ENCODE measurements around the gene GRIK1. TPM values are rescaled to one million over a fixed set of nuclear protein-coding genes. Genes with fewer than 3 reads are reported as not detected.

Gene GRIK1
- polyA plus RNA-seq, 2 donors, result 0.01 to 0.02 TPM

GRCh38 chr21:29803191-29803590, 136.6 kb downstream of the GRIK1 start:
- Histone ChIP-seq H3K36me3 (ENCODE audit: control insufficient read depth in 2 of 2, insufficient read depth in 2 of 2, low read length in 1 of 2) (no peaks in the 10 kb centered on the region), H3K4me3 (ENCODE audit: low read depth in 1 of 2, low read length in 2 of 2) (no peak overlapping the region), H3K27ac (ENCODE audit: low read depth in 2 of 2, low read length in 1 of 2) (no peak overlapping the region), H3K4me1 (ENCODE audit: control insufficient read depth in 2 of 2, insufficient read depth in 2 of 2, low read length in 1 of 2) (no peaks in the 10 kb centered on the region), H3K27me3 (ENCODE audit: control insufficient read depth in 1 of 2, insufficient read depth in 2 of 2, low read length in 2 of 2) (no peaks in the 10 kb centered on the region), H3K9me3 (ENCODE audit: control insufficient read depth in 2 of 2, insufficient read depth in 1 of 2, low read depth in 1 of 2, low read length in 1 of 2) (no peaks in the 10 kb centered on the region)
- WGBS, 2 donors, result 81 to 91% methylated on average over 1 of the region's 1 CpG

GRCh38 chr21:29801122-29801521, 138.7 kb downstream of the GRIK1 start:
- WGBS, 2 donors, result 82 to 89% methylated on average over 4 of the region's 4 CpGs

GRCh38 chr21:29800056-29800455, 139.7 kb downstream of the GRIK1 start:
- H3K36me3 ChIP-seq (ENCODE audit: control insufficient read depth in 2 of 2, insufficient read depth in 2 of 2, low read length in 1 of 2), result no peaks in the 10 kb centered on the region
- no peak overlapping the region for H3K4me3 ChIP-seq (ENCODE audit: low read depth in 1 of 2, low read length in 2 of 2)
- H3K9me3 ChIP-seq (ENCODE audit: control insufficient read depth in 2 of 2, insufficient read depth in 1 of 2, low read depth in 1 of 2, low read length in 1 of 2), result no peaks in the 10 kb centered on the region
- no peaks in the 10 kb centered on the region for H3K27me3 ChIP-seq (ENCODE audit: control insufficient read depth in 1 of 2, insufficient read depth in 2 of 2, low read length in 2 of 2)
- WGBS, 2 donors, result 55 to 64% methylated on average over 3 of the region's 3 CpGs
- H3K4me1 ChIP-seq (ENCODE audit: control insufficient read depth in 2 of 2, insufficient read depth in 2 of 2, low read length in 1 of 2), result no peaks in the 10 kb centered on the region
- H3K27ac ChIP-seq (ENCODE audit: low read depth in 2 of 2, low read length in 1 of 2), result no peak overlapping the region

More at GRCh38 chr21:29801122-29801521, 138.7 kb downstream of the GRIK1 start:
- Histone ChIP-seq H3K27me3 (ENCODE audit: control insufficient read depth in 1 of 2, insufficient read depth in 2 of 2, low read length in 2 of 2) (no peaks in the 10 kb centered on the region), H3K4me3 (ENCODE audit: low read depth in 1 of 2, low read length in 2 of 2) (no peak overlapping the region), H3K9me3 (ENCODE audit: control insufficient read depth in 2 of 2, insufficient read depth in 1 of 2, low read depth in 1 of 2, low read length in 1 of 2) (no peaks in the 10 kb centered on the region), H3K4me1 (ENCODE audit: control insufficient read depth in 2 of 2, insufficient read depth in 2 of 2, low read length in 1 of 2) (no peaks in the 10 kb centered on the region), H3K27ac (ENCODE audit: low read depth in 2 of 2, low read length in 1 of 2) (no peak overlapping the region), H3K36me3 (ENCODE audit: control insufficient read depth in 2 of 2, insufficient read depth in 2 of 2, low read length in 1 of 2) (no peaks in the 10 kb centered on the region)

GRCh38 chr21:29798840-29799239, 141.0 kb downstream of the GRIK1 start:
- Histone ChIP-seq H3K27ac (ENCODE audit: low read depth in 2 of 2, low read length in 1 of 2) (no peak overlapping the region), H3K9me3 (ENCODE audit: control insufficient read depth in 2 of 2, insufficient read depth in 1 of 2, low read depth in 1 of 2, low read length in 1 of 2) (no peaks in the 10 kb centered on the region), H3K27me3 (ENCODE audit: control insufficient read depth in 1 of 2, insufficient read depth in 2 of 2, low read length in 2 of 2) (no peaks in the 10 kb centered on the region), H3K4me3 (ENCODE audit: low read depth in 1 of 2, low read length in 2 of 2) (no peak overlapping the region), H3K36me3 (ENCODE audit: control insufficient read depth in 2 of 2, insufficient read depth in 2 of 2, low read length in 1 of 2) (no peaks in the 10 kb centered on the region), H3K4me1 (ENCODE audit: control insufficient read depth in 2 of 2, insufficient read depth in 2 of 2, low read length in 1 of 2) (no peaks in the 10 kb centered on the region)
- WGBS, 2 donors, result 69 to 76% methylated on average over 3 of the region's 3 CpGs

GRCh38 chr21:29797155-29797554, 142.6 kb downstream of the GRIK1 start:
- Histone ChIP-seq H3K9me3 (ENCODE audit: control insufficient read depth in 2 of 2, insufficient read depth in 1 of 2, low read depth in 1 of 2, low read length in 1 of 2) (no peaks in the 10 kb centered on the region), H3K27me3 (ENCODE audit: control insufficient read depth in 1 of 2, insufficient read depth in 2 of 2, low read length in 2 of 2) (no peaks in the 10 kb centered on the region), H3K4me1 (ENCODE audit: control insufficient read depth in 2 of 2, insufficient read depth in 2 of 2, low read length in 1 of 2) (no peaks in the 10 kb centered on the region), H3K36me3 (ENCODE audit: control insufficient read depth in 2 of 2, insufficient read depth in 2 of 2, low read length in 1 of 2) (no peaks in the 10 kb centered on the region), H3K4me3 (ENCODE audit: low read depth in 1 of 2, low read length in 2 of 2) (no peak overlapping the region), H3K27ac (ENCODE audit: low read depth in 2 of 2, low read length in 1 of 2) (no peak overlapping the region)
- WGBS, 2 donors, result 64 to 69% methylated on average over 3 of the region's 3 CpGs

- 61 to 63% methylated on average over 4 of the region's 4 CpGs for WGBS, 2 donors
- Histone ChIP-seq H3K36me3 (ENCODE audit: control insufficient read depth in 2 of 2, insufficient read depth in 2 of 2, low read length in 1 of 2) (no peaks in the 10 kb centered on the region), H3K27ac (ENCODE audit: low read depth in 2 of 2, low read length in 1 of 2) (no peak overlapping the region), H3K4me1 (ENCODE audit: control insufficient read depth in 2 of 2, insufficient read depth in 2 of 2, low read length in 1 of 2) (no peaks in the 10 kb centered on the region), H3K9me3 (ENCODE audit: control insufficient read depth in 2 of 2, insufficient read depth in 1 of 2, low read depth in 1 of 2, low read length in 1 of 2) (no peaks in the 10 kb centered on the region), H3K27me3 (ENCODE audit: control insufficient read depth in 1 of 2, insufficient read depth in 2 of 2, low read length in 2 of 2) (no peaks in the 10 kb centered on the region), H3K4me3 (ENCODE audit: low read depth in 1 of 2, low read length in 2 of 2) (no peak overlapping the region)
Measured at GRCh38 chr21:29793712-29794111, 146.1 kb downstream of the GRIK1 start.

GRCh38 chr21:29789393-29789792, 150.4 kb downstream of the GRIK1 start:
- Histone ChIP-seq H3K27ac (ENCODE audit: low read depth in 2 of 2, low read length in 1 of 2) (no peak overlapping the region), H3K4me3 (ENCODE audit: low read depth in 1 of 2, low read length in 2 of 2) (no peak overlapping the region), H3K4me1 (ENCODE audit: control insufficient read depth in 2 of 2, insufficient read depth in 2 of 2, low read length in 1 of 2) (no peaks in the 10 kb centered on the region), H3K36me3 (ENCODE audit: control insufficient read depth in 2 of 2, insufficient read depth in 2 of 2, low read length in 1 of 2) (no peaks in the 10 kb centered on the region), H3K27me3 (ENCODE audit: control insufficient read depth in 1 of 2, insufficient read depth in 2 of 2, low read length in 2 of 2) (no peaks in the 10 kb centered on the region), H3K9me3 (ENCODE audit: control insufficient read depth in 2 of 2, insufficient read depth in 1 of 2, low read depth in 1 of 2, low read length in 1 of 2) (no peaks in the 10 kb centered on the region)
- WGBS, 2 donors, result 77 to 86% methylated on average over 3 of the region's 3 CpGs

GRCh38 chr21:29788752-29789151, 151.0 kb downstream of the GRIK1 start:
- WGBS, 2 donors, result 79% methylated on average over 2 of the region's 2 CpGs
- H3K4me1 ChIP-seq (ENCODE audit: control insufficient read depth in 2 of 2, insufficient read depth in 2 of 2, low read length in 1 of 2), result no peaks in the 10 kb centered on the region
- H3K36me3 ChIP-seq (ENCODE audit: control insufficient read depth in 2 of 2, insufficient read depth in 2 of 2, low read length in 1 of 2), result no peaks in the 10 kb centered on the region
- no peak overlapping the region for H3K4me3 ChIP-seq (ENCODE audit: low read depth in 1 of 2, low read length in 2 of 2)
- no peaks in the 10 kb centered on the region for H3K27me3 ChIP-seq (ENCODE audit: control insufficient read depth in 1 of 2, insufficient read depth in 2 of 2, low read length in 2 of 2)
- H3K9me3 ChIP-seq (ENCODE audit: control insufficient read depth in 2 of 2, insufficient read depth in 1 of 2, low read depth in 1 of 2, low read length in 1 of 2), result no peaks in the 10 kb centered on the region
- H3K27ac ChIP-seq (ENCODE audit: low read depth in 2 of 2, low read length in 1 of 2), result no peak overlapping the region

GRCh38 chr21:29787361-29787909, 152.4 kb downstream of the GRIK1 start:
- H3K36me3 ChIP-seq (ENCODE audit: control insufficient read depth in 2 of 2, insufficient read depth in 2 of 2, low read length in 1 of 2), result no peaks in the 10 kb centered on the region
- H3K9me3 ChIP-seq (ENCODE audit: control insufficient read depth in 2 of 2, insufficient read depth in 1 of 2, low read depth in 1 of 2, low read length in 1 of 2), result no peaks in the 10 kb centered on the region
- no peaks in the 10 kb centered on the region for H3K27me3 ChIP-seq (ENCODE audit: control insufficient read depth in 1 of 2, insufficient read depth in 2 of 2, low read length in 2 of 2)
- H3K4me1 ChIP-seq (ENCODE audit: control insufficient read depth in 2 of 2, insufficient read depth in 2 of 2, low read length in 1 of 2), result no peaks in the 10 kb centered on the region
- WGBS, 2 donors, result 54 to 72% methylated on average over 5 of the region's 5 CpGs
- no peak overlapping the region for H3K4me3 ChIP-seq (ENCODE audit: low read depth in 1 of 2, low read length in 2 of 2)
- no peak overlapping the region for H3K27ac ChIP-seq (ENCODE audit: low read depth in 2 of 2, low read length in 1 of 2)

GRCh38 chr21:29786496-29787360, 153.1 kb downstream of the GRIK1 start:
- Histone ChIP-seq H3K27ac (ENCODE audit: low read depth in 2 of 2, low read length in 1 of 2) (no peak overlapping the region), H3K9me3 (ENCODE audit: control insufficient read depth in 2 of 2, insufficient read depth in 1 of 2, low read depth in 1 of 2, low read length in 1 of 2) (no peaks in the 10 kb centered on the region), H3K4me1 (ENCODE audit: control insufficient read depth in 2 of 2, insufficient read depth in 2 of 2, low read length in 1 of 2) (no peaks in the 10 kb centered on the region), H3K4me3 (ENCODE audit: low read depth in 1 of 2, low read length in 2 of 2) (no peak overlapping the region), H3K27me3 (ENCODE audit: control insufficient read depth in 1 of 2, insufficient read depth in 2 of 2, low read length in 2 of 2) (no peaks in the 10 kb centered on the region), H3K36me3 (ENCODE audit: control insufficient read depth in 2 of 2, insufficient read depth in 2 of 2, low read length in 1 of 2) (no peaks in the 10 kb centered on the region)
- WGBS, 2 donors, result 47 to 49% methylated on average over 4 of the region's 4 CpGs
